Rectal smooth muscle tissue (tissue), 1 donor: ENCODE measurements around the gene PRSS16.
"Not testable (repeated sequence)": the region's sequence is repeated elsewhere in the genome, so short reads cannot be mapped to it uniquely, and the experiment has no call there.

Source experiments
- H3K27ac ChIP-seq: one replicate; pipeline ENCODE4 v1.7.0; 2013; ENCODE audit warnings: low read depth, low read length, inconsistent platforms
- H3K27me3 ChIP-seq: one replicate; pipeline ENCODE4 v1.7.0; 2013; ENCODE audit warnings: low read length; ENCODE audit not compliant: control insufficient read depth, insufficient read depth
- H3K36me3 ChIP-seq: one replicate; pipeline ENCODE4 v1.7.0; 2013; ENCODE audit warnings: low read length; ENCODE audit not compliant: control insufficient read depth, insufficient read depth
- H3K4me1 ChIP-seq: one replicate; pipeline ENCODE4 v1.7.0; 2013; ENCODE audit warnings: low read length; ENCODE audit not compliant: control insufficient read depth, insufficient read depth
- H3K4me3 ChIP-seq: one replicate; pipeline ENCODE4 v1.7.0; 2013; ENCODE audit warnings: low read length
- H3K9ac ChIP-seq: one replicate; pipeline ENCODE4 v1.7.0; 2013; ENCODE audit warnings: low read length

The PRSS16 gene, protein sequence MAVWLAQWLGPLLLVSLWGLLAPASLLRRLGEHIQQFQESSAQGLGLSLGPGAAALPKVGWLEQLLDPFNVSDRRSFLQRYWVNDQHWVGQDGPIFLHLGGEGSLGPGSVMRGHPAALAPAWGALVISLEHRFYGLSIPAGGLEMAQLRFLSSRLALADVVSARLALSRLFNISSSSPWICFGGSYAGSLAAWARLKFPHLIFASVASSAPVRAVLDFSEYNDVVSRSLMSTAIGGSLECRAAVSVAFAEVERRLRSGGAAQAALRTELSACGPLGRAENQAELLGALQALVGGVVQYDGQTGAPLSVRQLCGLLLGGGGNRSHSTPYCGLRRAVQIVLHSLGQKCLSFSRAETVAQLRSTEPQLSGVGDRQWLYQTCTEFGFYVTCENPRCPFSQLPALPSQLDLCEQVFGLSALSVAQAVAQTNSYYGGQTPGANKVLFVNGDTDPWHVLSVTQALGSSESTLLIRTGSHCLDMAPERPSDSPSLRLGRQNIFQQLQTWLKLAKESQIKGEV

DNA sequence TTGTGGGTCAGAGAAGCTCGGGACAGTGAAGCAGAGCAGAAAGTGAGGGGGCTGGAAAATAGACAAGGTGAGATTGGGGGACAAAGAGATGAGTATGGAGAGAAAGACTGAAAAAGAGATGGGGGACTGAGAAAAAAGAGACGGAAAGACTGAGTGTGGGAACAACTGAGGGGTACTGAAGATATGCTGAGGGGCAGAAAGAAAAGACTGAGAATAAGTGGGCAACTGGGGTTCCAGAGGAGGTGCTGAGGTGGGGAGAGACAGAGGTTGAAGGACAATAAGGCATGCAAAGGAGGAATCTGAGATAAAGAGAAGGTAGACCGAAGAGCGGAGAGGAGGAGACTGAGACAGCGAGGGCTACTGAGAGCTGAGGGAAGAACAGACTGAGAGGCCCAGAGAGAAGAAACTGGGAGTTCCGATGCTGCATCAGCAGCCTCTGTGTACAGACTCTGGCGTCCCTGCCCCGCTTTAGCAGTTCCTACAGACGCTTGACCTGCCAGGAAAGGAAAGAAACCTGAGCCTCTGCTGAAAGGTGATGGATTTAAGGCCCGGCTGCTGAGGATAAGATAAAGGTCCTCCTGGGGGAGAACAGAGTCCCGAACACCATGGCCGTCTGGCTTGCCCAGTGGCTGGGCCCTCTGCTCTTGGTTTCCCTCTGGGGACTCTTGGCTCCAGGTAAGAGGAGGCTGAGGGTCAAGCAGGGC, at the start of gene PRSS16:
TSS of gene PRSS16 (plus strand) at position 569 of the 704 bp plus-strand sequence. CDS start at position 606, 37 bp downstream.
- H3K4me3 ChIP-seq = no peak within 1 kb of the TSS
- H3K27me3 ChIP-seq = peaks cover 13% of the 10 kb centered on the region
- no peaks in the 10 kb centered on the region for H3K4me1 ChIP-seq
- H3K36me3 ChIP-seq = no peaks in the 10 kb centered on the region
- no peak within 1 kb of the TSS for H3K27ac ChIP-seq
- no peak within 1 kb of the TSS for H3K9ac ChIP-seq

- Histone ChIP-seq H3K9ac (no peak overlapping the region), H3K27me3 (peaks cover 2% of the 10 kb centered on the region), H3K4me3 (no peak overlapping the region), H3K36me3 (no peaks in the 10 kb centered on the region), H3K27ac (no peak overlapping the region), H3K4me1 (no peaks in the 10 kb centered on the region)
Measured at GRCh38 chr6:27205375-27206278, 41.9 kb upstream of the PRSS16 start.

- Histone ChIP-seq H3K4me3 (no peak overlapping the region), H3K36me3 (no peaks in the 10 kb centered on the region), H3K27me3 (peaks cover 2% of the 10 kb centered on the region), H3K27ac (no peak overlapping the region), H3K9ac (no peak overlapping the region), H3K4me1 (no peaks in the 10 kb centered on the region)
Measured at GRCh38 chr6:27206806-27207205, 40.7 kb upstream of the PRSS16 start.

DNA sequence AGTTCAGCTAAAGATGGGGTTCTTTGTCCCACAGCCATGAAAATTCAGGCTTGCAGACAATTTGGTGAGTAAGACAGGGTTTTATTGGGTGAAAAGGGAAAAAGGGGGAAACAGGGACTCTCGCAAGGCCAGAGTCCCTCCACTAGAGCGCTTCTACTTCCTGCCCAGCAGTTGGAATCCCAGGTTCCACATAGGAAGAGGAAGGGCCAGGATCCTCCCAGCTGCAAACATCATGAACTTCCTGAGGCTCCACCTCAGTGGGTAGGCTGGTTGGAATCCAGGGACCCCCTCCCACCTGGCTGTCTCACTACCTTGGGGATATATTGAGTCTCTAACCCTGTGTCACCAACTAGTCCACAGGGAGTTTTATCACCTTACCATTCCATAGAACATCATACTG, 39.5 kb upstream of the PRSS16 start:
- no peak overlapping the region for H3K9ac ChIP-seq
- no peaks in the 10 kb centered on the region for H3K36me3 ChIP-seq
- H3K4me3 ChIP-seq = no peak overlapping the region
- peaks cover 2% of the 10 kb centered on the region for H3K27me3 ChIP-seq
- no peaks in the 10 kb centered on the region for H3K4me1 ChIP-seq
- no peak overlapping the region for H3K27ac ChIP-seq

GRCh38 chr6:27209196-27209595, 38.3 kb upstream of the PRSS16 start:
- no peak overlapping the region for H3K4me3 ChIP-seq
- no peaks in the 10 kb centered on the region for H3K4me1 ChIP-seq
- H3K27me3 ChIP-seq = peaks cover 2% of the 10 kb centered on the region
- no peaks in the 10 kb centered on the region for H3K36me3 ChIP-seq
- H3K27ac ChIP-seq = no peak overlapping the region
- H3K9ac ChIP-seq = no peak overlapping the region

- Histone ChIP-seq H3K27ac (no peak overlapping the region), H3K9ac (no peak overlapping the region), H3K36me3 (no peaks in the 10 kb centered on the region), H3K4me1 (no peaks in the 10 kb centered on the region), H3K4me3 (no peak overlapping the region), H3K27me3 (peaks cover 2% of the 10 kb centered on the region)
Measured at GRCh38 chr6:27209659-27210269, 37.7 kb upstream of the PRSS16 start.

DNA sequence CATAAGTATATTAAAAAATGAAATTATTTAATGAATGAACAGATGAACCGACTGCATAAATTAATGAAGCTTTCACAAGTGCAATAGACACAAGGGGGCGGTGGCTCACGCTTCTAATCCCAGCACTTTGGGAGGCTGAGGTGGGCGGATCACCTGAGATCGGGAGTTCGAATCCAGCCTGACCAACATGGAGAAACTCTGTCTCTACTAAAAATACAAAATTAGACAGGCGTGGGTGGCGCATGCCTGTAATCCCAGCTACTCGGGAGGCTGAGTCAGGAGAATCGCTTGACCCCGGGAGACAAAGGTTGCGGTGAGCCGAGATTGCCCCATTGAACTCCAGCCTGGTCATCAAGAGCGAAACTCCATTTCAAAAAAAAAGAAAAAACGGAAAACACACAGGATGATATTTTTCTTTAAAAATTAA, 34.4 kb upstream of the PRSS16 start:
- not testable (repeated sequence) for H3K27me3 ChIP-seq, H3K4me3 ChIP-seq, H3K9ac ChIP-seq, H3K4me1 ChIP-seq, H3K27ac ChIP-seq, H3K36me3 ChIP-seq

- H3K4me3 ChIP-seq = no peak overlapping the region
- no peak overlapping the region for H3K9ac ChIP-seq
- H3K27ac ChIP-seq = no peak overlapping the region
- no peaks in the 10 kb centered on the region for H3K4me1 ChIP-seq
- H3K27me3 ChIP-seq = no peaks in the 10 kb centered on the region
- H3K36me3 ChIP-seq = no peaks in the 10 kb centered on the region
Measured at GRCh38 chr6:27213544-27214125, 33.9 kb upstream of the PRSS16 start.

DNA sequence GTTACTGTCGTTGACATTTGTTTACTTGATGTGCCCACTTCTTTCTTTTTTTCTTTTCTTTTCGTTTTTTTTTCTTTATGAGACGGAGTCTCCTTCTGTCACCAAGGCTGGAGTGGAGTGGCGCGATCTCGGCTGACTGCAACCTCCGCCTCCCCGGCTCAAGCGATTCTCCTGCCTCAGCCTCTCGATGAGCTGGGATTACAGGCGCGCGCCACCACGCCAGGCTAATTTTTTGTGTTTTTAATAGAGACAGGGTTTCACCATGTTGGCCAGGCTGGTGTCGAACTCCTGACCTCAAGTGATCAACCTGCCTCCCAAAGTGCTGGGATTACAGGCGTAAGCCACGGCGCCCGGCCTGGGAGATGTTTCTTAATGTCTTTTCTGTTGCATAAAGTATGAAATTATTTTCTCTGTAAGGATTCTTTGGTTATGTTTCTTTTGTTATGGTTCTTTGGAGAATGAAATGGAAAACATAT, 33.3 kb upstream of the PRSS16 start:
- Histone ChIP-seq H3K9ac (no peak overlapping the region), H3K36me3 (no peaks in the 10 kb centered on the region), H3K4me1 (no peaks in the 10 kb centered on the region), H3K27ac (no peak overlapping the region), H3K4me3 (no peak overlapping the region), H3K27me3 (no peaks in the 10 kb centered on the region)

DNA sequence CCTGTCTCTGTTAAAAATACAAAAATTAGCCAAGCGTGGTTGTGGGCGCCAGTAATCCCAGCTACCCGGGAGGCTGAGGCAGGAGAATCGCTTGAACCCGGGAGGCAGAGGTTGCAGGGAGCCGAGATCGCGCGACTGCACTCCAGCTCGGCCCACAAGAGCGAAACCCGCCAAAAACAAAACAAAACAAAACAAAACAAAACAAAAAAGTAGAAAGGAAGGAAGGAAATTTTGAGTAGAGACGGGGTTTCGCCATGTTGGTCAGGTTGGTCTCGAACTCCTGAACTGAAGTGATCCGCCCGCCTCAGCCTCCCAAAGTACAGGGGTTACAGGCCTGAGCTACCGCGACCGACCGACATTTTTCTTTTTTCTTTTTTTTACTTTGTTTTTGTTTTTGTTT, 30.6 kb upstream of the PRSS16 start:
- no peak overlapping the region for H3K9ac ChIP-seq
- no peak overlapping the region for H3K27ac ChIP-seq
- no peaks in the 10 kb centered on the region for H3K27me3 ChIP-seq
- no peak overlapping the region for H3K4me3 ChIP-seq
- H3K36me3 ChIP-seq = no peaks in the 10 kb centered on the region
- H3K4me1 ChIP-seq = no peaks in the 10 kb centered on the region

GRCh38 chr6:27222971-27223370, 24.5 kb upstream of the PRSS16 start:
- not testable (repeated sequence) for H3K27me3 ChIP-seq, H3K4me3 ChIP-seq, H3K27ac ChIP-seq, H3K9ac ChIP-seq, H3K4me1 ChIP-seq, H3K36me3 ChIP-seq
